Spinal cord (tissue), 10 donors: Measurements from ENCODE around the gene ANXA2. TPM values are rescaled to one million over a fixed set of nuclear protein-coding genes. Genes with fewer than 3 reads are reported as not detected.
A peak's percentile ranks its signal among the peaks of the same experiment; 100 is the strongest.

Experiments used
- DNase-seq, 6 donors: peaks; one replicate each; pipeline versions ENCODE4 v3.0.0 to v3.0.0-alpha.2; 2013 to 2015; ENCODE audit warnings: low spot score in 6 of 6, low read depth in 4 of 6
- H3K27ac ChIP-seq: one replicate; pipeline ENCODE4 v1.5.1; 2013; ENCODE audit warnings: low read depth, low read length, control low read depth
- H3K27me3 ChIP-seq: one replicate; pipeline ENCODE4 v1.6.1; 2013; ENCODE audit warnings: low read length; ENCODE audit not compliant: control insufficient read depth, insufficient read depth
- H3K36me3 ChIP-seq: one replicate; pipeline ENCODE4 v1.6.1; 2013; ENCODE audit warnings: low read length; ENCODE audit not compliant: control insufficient read depth, insufficient read depth
- H3K4me1 ChIP-seq: one replicate; pipeline ENCODE4 v1.6.1; 2013; ENCODE audit warnings: low read length; ENCODE audit not compliant: control insufficient read depth, insufficient read depth
- H3K4me3 ChIP-seq: one replicate; pipeline ENCODE4 v1.5.1; 2013; ENCODE audit warnings: low read depth, low read length, control low read depth
- H3K9me3 ChIP-seq: one replicate; pipeline ENCODE4 v1.6.1; 2013; ENCODE audit warnings: low read length; ENCODE audit not compliant: control insufficient read depth, insufficient read depth
- WGBS: methylation state at CpG from one replicate; pipeline ENCODE4 v1.1.5; 2013; ENCODE audit warnings: missing lambda C conversion rate; ENCODE audit not compliant: insufficient coverage; 5-methylcytosine and 5-hydroxymethylcytosine counted together
- polyA plus RNA-seq, 2 donors: library from polyadenylated mRNA; unstranded; fragments of 120-200 nt; gene quantifications; one replicate each; pipeline ENCODE4 v1.2.1, GENCODE V29; 2013; ENCODE audit not compliant: insufficient read length in 2 of 2
- total RNA-seq, 2 donors: library from RNA; depleted of rRNA in 1 of 2; stranded (reverse); fragments of 120-200 nt in 1 of 2; fragments of >200 nt in 1 of 2; gene quantifications; one replicate each; pipeline versions ENCODE4 v1.2.3 to v1.2.4, GENCODE V29; 2013 to 2014
- donor health status: healthy.

The ANXA2 gene
- total and polyA plus RNA-seq, 4 donors = 119 to 1,008 (median 412) TPM

GRCh38 chr15:60425461-60425860 lies 27.7 kb upstream of the ANXA2 start:
- Histone ChIP-seq H3K27ac (no peak overlapping the region), H3K36me3 (peaks cover 3% of the 10 kb centered on the region), H3K4me1 (no peaks in the 10 kb centered on the region), H3K4me3 (no peak overlapping the region), H3K9me3 (no peaks in the 10 kb centered on the region), H3K27me3 (no peaks in the 10 kb centered on the region)
- no peak for DNase-seq
- WGBS = no CpG with 5 or more reads among the region's 2 CpGs

GRCh38 chr15:60424006-60424405 lies 26.2 kb upstream of the ANXA2 start:
- Histone ChIP-seq H3K27ac (peak overlapping the region; percentile 70), H3K9me3 (no peaks in the 10 kb centered on the region)
- 95% methylated on average over 1 of the region's 1 CpG for WGBS

GRCh38 chr15:60423537-60423936 lies 25.8 kb upstream of the ANXA2 start:
- no CpG with 5 or more reads among the region's 2 CpGs for WGBS
- no peaks in the 10 kb centered on the region for H3K27me3 ChIP-seq
- peak overlapping the region; percentile 70 for H3K27ac ChIP-seq
- no peak overlapping the region for H3K4me3 ChIP-seq
- H3K9me3 ChIP-seq = no peaks in the 10 kb centered on the region
- H3K4me1 ChIP-seq = no peaks in the 10 kb centered on the region
- peaks cover 3% of the 10 kb centered on the region for H3K36me3 ChIP-seq
- peak in 5 of 6 donors; percentile 38 to 94 (median 57) for DNase-seq

More at GRCh38 chr15:60424006-60424405, 26.2 kb upstream of the ANXA2 start:
- no peak for DNase-seq
- H3K4me3 ChIP-seq = no peak overlapping the region
- H3K36me3 ChIP-seq = peaks cover 3% of the 10 kb centered on the region
- no peaks in the 10 kb centered on the region for H3K27me3 ChIP-seq
- no peaks in the 10 kb centered on the region for H3K4me1 ChIP-seq

- H3K27ac ChIP-seq = peak overlapping the region; percentile 12
- no peaks in the 10 kb centered on the region for H3K9me3 ChIP-seq
- no peak overlapping the region for H3K4me3 ChIP-seq
- WGBS = no CpG with 5 or more reads among the region's 1 CpG
- DNase-seq = no peak
- H3K36me3 ChIP-seq = peaks cover 3% of the 10 kb centered on the region
- no peaks in the 10 kb centered on the region for H3K27me3 ChIP-seq
- H3K4me1 ChIP-seq = no peaks in the 10 kb centered on the region
Measured at GRCh38 chr15:60421544-60421943, 23.8 kb upstream of the ANXA2 start.

GRCh38 chr15:60420203-60420716 lies 22.5 kb upstream of the ANXA2 start:
- 96% methylated on average over 2 of the region's 2 CpGs for WGBS
- Histone ChIP-seq H3K27ac (no peak overlapping the region), H3K4me1 (no peaks in the 10 kb centered on the region), H3K4me3 (no peak overlapping the region), H3K36me3 (peaks cover 3% of the 10 kb centered on the region), H3K9me3 (no peaks in the 10 kb centered on the region), H3K27me3 (no peaks in the 10 kb centered on the region)
- no peak for DNase-seq

- peaks cover 3% of the 10 kb centered on the region for H3K36me3 ChIP-seq
- H3K4me1 ChIP-seq = no peaks in the 10 kb centered on the region
- no peak overlapping the region for H3K4me3 ChIP-seq
- WGBS = no CpG with 5 or more reads among the region's 2 CpGs
- H3K27ac ChIP-seq = no peak overlapping the region
- no peak for DNase-seq
- H3K27me3 ChIP-seq = no peaks in the 10 kb centered on the region
- no peaks in the 10 kb centered on the region for H3K9me3 ChIP-seq
Measured at GRCh38 chr15:60419753-60420152, 22.0 kb upstream of the ANXA2 start.

- Histone ChIP-seq H3K4me3 (no peak overlapping the region), H3K4me1 (no peaks in the 10 kb centered on the region), H3K36me3 (peaks cover 3% of the 10 kb centered on the region), H3K27me3 (no peaks in the 10 kb centered on the region), H3K27ac (no peak overlapping the region), H3K9me3 (no peaks in the 10 kb centered on the region)
- 91% methylated on average over 3 of the region's 3 CpGs for WGBS
- DNase-seq = no peak
Measured at GRCh38 chr15:60418096-60418495, 20.3 kb upstream of the ANXA2 start.

- peaks cover 2% of the 10 kb centered on the region for H3K36me3 ChIP-seq
- WGBS = 100% methylated on average over 3 of the region's 4 CpGs
- H3K9me3 ChIP-seq = no peaks in the 10 kb centered on the region
Measured at GRCh38 chr15:60417112-60417511, 19.3 kb upstream of the ANXA2 start.

GRCh38 chr15:60416484-60416883 lies 18.7 kb upstream of the ANXA2 start:
- Histone ChIP-seq H3K27ac (no peak overlapping the region), H3K4me1 (peaks cover 4% of the 10 kb centered on the region), H3K27me3 (no peaks in the 10 kb centered on the region), H3K9me3 (no peaks in the 10 kb centered on the region), H3K36me3 (no peaks in the 10 kb centered on the region), H3K4me3 (no peak overlapping the region)
- DNase-seq = no peak
- 93% methylated on average over 2 of the region's 3 CpGs for WGBS

More at GRCh38 chr15:60417112-60417511, 19.3 kb upstream of the ANXA2 start:
- no peak for DNase-seq
- peaks cover 4% of the 10 kb centered on the region for H3K4me1 ChIP-seq
- no peaks in the 10 kb centered on the region for H3K27me3 ChIP-seq
- H3K4me3 ChIP-seq = no peak overlapping the region
- H3K27ac ChIP-seq = no peak overlapping the region

GRCh38 chr15:60414016-60414682 lies 16.4 kb upstream of the ANXA2 start:
- no peaks in the 10 kb centered on the region for H3K27me3 ChIP-seq
- H3K9me3 ChIP-seq = no peaks in the 10 kb centered on the region
- H3K4me3 ChIP-seq = no peak overlapping the region
- peaks cover 4% of the 10 kb centered on the region for H3K4me1 ChIP-seq
- DNase-seq = no peak
- H3K36me3 ChIP-seq = no peaks in the 10 kb centered on the region
- H3K27ac ChIP-seq = no peak overlapping the region
- 90% methylated on average over 4 of the region's 10 CpGs for WGBS
